Stimulated activated CD4-positive, alpha-beta T cell treated with anti-CD3 and anti-CD28 coated beads, Interleukin-15, amount 100 ng/mL, for 1 hour (primary cell): Measurements from ENCODE around the gene DLG2.
"Not testable (repeated sequence)": the region's sequence is repeated elsewhere in the genome, so short reads cannot be mapped to it uniquely, and the experiment has no call there.

Source experiments
- DNase-seq, 2 donors: peaks; one replicate each; pipeline ENCODE4 v3.0.0-alpha.2; 2020; ENCODE audit warnings: low read depth in 1 of 2, low spot score in 1 of 2

Gene DLG2

DNA sequence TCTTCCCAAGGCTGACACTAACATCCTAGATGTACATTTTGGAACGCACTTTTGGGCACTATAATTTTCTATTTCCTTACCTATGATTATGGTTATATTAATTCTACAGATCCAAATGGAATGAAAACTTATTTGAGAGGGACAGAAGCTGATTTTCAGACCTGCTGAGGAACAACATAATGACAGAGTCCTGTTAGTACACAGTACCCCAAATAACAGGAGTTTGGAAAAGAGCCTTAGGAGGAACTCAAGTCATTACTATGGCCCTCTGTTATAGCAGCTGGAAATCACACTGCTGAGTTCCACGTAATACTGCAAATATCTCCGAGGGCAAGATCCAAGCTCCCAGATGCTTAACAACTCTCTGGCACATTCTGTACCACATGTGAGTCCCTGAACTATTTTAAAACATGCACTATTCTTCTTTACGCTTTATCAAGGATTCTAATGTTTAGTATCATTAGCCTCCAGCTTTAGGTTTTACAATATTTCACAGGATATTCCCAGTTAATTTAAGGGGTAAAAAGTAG lies 1313.2 kb downstream of the DLG2 start:
- no peak for DNase-seq

DNA sequence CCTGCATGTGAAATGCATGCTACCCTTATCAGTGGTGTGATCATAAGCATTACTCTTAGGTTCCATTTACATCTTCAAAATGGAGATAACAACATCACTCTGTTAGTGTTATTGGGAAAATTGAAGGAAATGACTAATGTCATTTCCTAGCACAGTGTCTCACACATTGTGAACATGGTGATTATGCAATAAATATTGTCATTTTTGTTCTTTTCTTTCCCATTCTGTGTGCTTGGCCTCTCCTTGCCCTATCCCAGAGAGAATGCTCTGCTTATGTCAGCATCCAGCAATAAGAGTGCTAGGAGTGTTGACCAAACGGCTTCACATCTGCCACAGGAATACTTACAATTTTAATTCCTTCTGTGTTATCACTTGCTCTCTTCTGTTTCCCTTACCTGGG lies 1316.9 kb downstream of the DLG2 start:
- no peak for DNase-seq

DNA sequence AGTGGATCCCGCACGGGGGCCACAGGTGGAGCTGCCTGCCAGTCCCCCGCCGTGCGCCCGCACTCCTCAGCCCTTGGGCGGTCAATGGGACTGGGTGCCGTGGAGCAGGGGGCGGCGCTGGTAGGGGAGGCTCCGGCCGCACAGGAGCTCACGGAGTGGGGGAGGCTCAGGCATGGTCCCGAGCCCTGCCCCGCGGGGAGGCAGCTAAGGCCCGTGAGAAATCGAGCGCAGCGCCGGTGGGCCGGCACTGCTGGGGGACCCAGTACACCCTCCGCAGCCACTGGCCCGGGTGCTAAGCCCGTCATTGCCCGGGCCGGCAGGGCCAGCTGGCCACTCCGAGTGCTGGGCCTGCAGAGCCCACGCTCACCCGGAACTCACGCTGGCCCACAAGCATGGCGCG lies 1318.7 kb downstream of the DLG2 start:
- not testable (repeated sequence) for DNase-seq

DNA sequence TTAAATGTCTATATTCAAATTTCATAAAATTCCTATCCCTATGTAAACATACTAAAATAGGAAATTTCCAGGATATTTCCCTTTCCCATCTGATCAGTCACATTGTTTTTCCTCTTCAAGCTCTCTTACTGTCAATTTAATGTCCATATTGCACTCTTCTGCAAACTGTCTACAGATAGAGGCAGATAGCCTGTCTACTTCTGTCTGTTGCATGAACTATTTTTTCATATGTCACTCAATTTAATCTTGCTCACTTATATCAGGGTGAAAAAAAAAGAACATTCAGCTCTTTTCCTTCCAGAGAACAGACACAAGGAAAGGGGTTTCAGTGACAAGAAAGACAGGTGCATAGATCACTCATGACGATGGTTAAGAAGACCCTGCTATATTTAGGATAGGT lies 1327.1 kb downstream of the DLG2 start:
- DNase-seq = no peak

DNA sequence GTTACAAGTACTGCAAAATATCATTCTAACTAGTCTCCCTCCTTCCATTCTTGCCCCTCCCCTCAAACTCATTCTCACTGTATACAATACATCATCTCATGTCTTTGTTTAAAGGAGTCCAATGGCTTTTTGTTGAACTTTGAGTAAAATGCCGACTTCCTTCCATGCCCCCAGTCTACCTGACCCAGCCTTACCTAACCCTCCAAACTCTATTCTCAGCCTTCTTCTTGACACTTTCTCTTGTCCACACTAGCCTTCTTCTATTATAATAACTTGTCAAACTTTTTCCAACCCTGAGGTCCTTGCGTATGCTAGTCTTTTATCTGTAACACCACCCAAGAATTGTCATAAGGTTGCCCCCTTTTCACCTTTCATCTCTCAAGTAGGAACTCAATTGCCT lies 1329.6 kb downstream of the DLG2 start:
- DNase-seq = no peak

DNA sequence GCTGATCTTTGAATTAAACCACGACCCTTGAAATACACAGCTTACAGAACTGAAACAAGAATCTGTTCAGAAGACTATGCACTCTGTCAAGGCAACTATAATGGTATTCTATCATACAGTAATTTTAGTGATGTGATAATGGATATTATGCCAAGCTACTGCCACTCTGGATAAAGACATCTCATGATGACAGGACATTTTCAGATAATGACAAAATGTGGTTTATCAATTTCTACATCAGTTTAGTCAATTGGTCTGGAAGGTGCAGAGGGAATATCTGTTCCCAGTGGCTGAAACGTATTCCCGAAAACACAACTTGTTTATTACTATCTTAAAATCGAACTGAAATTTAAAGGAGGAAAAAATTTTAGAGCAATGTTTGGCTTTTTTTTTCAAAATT lies 1331.3 kb downstream of the DLG2 start:
- no peak for DNase-seq

GRCh38 chr11:84292955-84293354 lies 1334.2 kb downstream of the DLG2 start:
- DNase-seq = no peak

DNA sequence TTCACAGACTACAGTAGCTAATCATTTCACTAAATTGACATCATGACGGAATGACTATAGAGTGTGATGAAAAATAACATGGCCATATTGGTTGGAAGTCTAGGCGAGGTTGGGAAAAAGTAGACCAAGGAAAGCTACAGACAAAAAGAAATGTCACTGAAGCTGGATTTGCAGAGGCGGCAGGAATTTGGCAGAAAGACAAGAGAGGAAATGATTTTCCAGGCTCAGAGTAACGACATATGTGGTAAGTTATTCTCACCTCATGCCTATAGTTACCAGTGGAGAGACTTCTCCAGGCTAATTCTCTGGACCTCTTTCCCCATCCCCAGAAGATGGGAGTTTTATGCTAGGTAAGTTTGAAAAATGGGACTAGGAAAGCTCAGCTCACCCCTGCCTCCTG lies 1335.1 kb downstream of the DLG2 start:
- DNase-seq = no peak

DNA sequence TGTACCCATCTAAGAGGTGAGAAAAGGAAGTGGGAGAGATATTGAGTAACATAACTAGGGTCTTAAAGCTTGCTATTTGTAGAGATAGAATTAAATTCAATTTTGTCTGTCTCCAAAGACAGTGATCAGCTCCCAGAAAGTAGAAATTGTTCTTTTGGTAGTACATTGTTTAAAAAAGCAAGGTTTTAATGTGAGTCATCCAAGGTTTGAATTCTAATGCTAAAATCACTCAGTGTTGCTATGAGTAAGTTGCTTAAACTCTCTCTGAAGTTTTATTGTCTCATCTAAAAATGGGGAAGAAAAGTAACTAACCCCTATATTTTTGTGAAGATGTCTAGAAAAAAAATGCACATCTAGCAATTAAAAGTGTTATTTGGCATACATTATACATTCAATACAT lies 1336.5 kb downstream of the DLG2 start:
- no peak for DNase-seq

DNA sequence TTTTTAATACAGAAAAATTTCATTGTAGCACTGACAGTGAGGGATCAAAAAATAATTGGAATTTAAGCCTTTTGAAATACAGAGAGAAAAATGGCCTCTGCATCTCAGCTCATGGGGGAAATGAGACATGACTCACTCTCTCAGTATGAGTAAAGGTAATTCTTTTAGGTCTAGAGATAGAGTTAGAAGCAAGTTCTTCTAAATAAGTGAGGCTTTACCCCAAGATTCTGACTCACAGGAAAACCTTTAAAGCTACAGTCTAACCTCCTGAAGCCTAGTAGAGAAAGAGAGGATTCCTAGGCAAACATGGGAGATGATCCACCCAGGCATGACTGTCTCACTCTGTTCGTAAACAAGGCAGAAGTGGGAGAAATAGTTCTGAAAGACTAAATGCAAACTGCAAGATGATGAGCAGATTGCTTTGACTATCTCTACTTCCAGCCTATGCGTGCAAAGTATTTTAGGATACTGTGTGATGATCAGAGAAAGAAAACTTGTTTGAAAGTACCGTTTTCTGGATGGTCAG lies 1337.7 kb downstream of the DLG2 start:
- DNase-seq = no peak

DNA sequence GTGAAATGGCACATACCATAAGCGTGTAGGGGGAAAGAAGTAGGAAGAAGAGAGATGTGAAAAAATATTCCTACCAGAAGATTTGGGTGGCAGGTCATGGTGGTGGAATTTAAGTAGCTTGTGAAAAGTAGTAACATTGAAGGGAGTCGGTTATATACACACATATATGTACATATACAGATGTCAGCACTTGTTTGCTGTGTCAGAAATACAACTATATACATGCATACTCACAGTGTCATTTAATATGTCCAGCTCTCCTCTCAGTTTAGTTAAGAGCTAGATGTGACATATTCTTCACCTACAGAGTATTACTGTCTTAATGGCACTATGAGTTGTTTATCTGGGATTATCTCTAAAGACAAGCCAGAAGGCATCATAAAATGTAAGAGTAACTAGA lies 1353.6 kb downstream of the DLG2 start:
- no peak for DNase-seq

DNA sequence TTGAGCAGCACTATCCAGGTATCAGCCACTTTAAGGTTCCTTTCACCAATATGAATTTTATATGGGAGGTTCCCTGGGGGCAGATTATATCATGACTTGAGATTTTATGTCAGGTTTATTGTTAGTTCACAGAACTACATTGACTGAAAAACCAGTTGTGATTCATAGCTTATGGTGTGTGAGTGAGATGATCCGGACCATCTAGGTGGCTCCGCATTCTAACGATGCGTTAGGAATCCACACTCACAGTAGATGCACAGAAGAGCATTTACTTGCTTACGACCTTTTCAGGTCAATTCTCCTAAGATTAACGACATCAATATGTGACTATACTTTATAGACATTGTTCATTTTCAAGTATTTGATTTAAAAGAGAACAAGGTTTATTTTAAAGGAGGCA lies 1356.7 kb downstream of the DLG2 start:
- no peak for DNase-seq

GRCh38 chr11:84264066-84264465 lies 1363.1 kb downstream of the DLG2 start:
- no peak for DNase-seq

DNA sequence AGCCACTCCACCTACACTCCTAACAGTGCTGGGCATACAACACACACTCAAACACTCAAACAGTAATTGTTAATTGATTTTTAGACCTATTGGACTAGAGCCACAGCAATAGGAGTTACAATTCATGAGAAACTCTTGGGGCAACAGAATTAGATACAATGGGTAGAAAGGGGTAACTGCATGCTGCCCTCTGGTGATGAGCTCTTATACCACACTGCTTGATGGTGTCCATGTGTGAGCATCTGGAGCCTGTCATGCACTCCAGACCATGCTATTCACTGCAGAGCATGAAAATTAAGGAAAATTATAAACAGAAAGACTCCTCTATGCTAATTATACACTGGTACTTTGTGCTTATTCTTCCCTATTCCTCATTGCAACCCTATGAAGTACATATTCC lies 1365.4 kb downstream of the DLG2 start:
- no peak for DNase-seq

- no peak for DNase-seq
Measured at GRCh38 chr11:84260862-84261261, 1366.3 kb downstream of the DLG2 start.

GRCh38 chr11:84256618-84257017 lies 1370.5 kb downstream of the DLG2 start:
- DNase-seq = no peak

GRCh38 chr11:84255483-84255882 lies 1371.7 kb downstream of the DLG2 start:
- no peak for DNase-seq

- DNase-seq = no peak
Measured at GRCh38 chr11:84250834-84251613, 1376.1 kb downstream of the DLG2 start.

DNA sequence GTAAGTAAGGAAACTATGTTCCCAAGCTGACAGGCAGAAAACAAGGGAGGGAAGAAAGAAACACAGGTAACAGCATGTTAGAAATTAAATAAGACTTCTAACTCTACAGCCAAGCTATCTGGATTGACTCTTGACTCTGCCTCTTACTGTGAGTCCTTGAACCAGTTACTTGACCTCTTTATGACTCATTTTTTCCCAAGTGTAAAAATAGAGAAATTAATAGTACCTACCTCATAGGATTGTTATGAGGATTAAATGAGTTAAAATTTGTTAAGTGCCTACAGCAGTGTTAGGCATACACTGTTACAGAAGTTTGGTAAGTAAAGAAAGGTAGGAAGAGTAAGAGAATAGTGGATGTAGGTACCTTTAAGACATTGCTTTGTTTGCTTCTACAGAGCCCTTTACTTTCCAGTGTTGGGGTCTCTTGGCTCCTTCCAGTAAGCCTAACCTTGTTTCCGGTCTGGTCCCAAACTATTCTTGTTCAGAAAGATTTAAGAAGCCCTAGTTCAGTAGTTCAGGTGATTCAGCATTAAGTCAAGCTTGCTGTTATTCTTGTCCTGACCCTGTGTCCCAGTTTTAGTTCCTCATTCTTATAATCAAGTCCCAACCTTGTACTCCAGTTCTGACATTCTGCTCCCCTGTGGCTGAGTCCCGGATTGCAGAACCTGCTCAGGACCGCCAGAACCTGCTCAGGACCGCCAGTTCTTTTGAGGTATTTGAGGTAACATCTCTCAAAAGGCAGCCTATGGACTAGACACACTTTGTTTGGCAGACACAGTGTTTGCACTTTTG lies 1377.6 kb downstream of the DLG2 start:
- no peak for DNase-seq

- DNase-seq = no peak
Measured at GRCh38 chr11:84247926-84248325, 1379.2 kb downstream of the DLG2 start.

GRCh38 chr11:84247129-84247528 lies 1380.0 kb downstream of the DLG2 start:
- DNase-seq = no peak

GRCh38 chr11:84243629-84244263 lies 1383.4 kb downstream of the DLG2 start:
- no peak for DNase-seq
